DMS53 (cell line): Measurements from ENCODE around the gene ARPC3.
"Not testable (repeated sequence)": the region's sequence is repeated elsewhere in the genome, so short reads cannot be mapped to it uniquely, and the experiment has no call there.

Source experiments
- DNase-seq: peaks from one replicate; lab custom pipeline; 2025; lab: John Stamatoyannopoulos, UW

Gene ARPC3

DNA sequence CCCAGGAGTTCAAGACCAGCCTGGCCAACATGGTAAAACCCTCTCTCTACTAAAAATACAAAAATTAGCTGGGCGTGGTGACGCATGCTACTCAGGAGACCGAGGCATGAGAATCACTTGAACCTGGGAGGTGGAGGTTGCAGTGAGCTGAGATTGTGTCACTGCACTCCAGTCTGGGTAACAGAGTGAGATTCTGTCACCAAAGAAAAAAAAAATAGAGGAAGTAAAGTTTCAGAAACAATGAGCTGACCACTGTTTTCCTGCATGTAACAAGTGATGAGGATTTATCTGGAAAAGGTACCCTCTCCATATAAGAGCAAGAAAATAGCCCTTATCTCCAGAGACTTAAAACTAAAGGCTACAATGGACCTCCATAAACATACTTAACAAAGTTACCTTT is 33.0 kb downstream of the ARPC3 start:
- peak; percentile 11 for DNase-seq

DNA sequence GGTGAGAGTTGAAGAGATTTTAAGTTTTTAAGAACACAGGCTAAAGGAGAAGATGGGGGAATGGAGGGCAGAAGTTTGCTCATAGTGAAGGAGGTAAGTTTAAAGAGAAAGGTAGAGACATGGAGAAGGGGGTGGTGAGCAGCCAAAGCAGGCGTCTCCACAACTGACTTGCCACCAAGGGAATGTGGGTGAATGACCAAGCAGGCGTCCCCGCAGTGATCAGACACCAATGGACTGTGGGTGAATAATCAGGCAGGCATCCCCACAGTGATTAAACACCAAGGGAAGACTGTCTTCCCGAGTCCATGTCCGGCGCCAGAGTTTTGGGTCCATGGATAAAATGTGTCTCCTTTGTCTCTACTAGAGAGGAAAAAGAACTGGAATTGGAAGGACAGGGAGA is 40.1 kb downstream of the ARPC3 start:
- not testable (repeated sequence) for DNase-seq

DNA sequence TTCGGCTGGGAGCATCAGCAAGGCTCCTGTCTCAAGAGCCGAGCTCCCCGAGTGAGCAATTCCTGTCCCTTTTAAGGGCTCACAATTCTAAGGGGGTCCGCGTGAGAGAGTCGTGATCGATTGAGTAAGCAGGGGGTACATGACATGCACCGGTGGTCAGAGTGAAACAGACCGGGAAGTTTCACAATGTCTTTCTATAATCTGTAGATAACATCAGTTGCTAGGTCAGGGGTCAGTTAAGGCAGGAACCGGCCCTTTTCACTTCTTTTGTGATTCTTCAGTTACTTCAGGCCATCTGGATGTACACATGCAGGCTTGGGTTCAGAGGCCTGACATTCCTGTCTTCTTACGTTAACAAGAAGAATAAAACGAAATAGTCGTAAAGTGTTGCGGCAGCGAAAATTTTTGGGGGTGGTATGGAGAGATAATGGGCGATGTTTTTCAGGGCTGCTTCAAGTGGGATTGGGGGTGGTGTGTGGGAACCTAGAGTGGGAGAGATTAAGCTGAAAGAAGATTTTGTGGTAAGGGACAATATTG is 44.9 kb downstream of the ARPC3 start:
- not testable (repeated sequence) for DNase-seq

DNA sequence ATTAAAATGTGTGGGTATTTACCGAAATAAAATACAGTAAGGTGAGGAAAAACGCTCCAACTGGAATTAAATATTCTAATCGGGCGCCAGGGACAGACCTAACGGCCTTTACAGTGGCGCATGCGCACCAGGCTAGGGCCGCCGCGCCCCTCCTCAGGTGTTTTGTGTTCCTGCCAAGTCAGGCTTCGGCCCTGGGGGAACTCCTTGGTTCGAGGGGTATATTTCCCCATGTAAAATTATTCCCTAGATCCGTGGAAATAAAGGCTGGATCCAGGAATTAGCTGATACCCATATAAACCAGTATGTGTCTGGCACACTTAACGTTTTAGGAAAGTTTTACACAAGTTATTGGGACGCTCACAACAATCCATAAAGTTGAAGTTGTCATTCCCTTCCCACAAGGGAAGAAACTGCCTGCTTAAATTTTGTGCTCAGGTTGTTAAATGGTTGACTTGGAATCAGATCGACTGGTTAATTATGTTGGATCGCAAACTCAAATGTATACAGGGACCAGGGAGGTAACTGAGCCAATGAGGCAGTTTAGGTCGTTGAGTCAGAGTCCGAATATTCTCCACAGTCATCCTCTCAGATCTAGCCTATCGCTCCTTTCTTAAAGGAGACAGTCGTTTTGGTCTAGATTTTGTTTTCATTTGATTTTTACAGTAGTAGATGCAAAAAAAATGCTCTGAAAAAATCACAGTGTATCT is 46.0 kb downstream of the ARPC3 start:
- DNase-seq = peak; percentile 94

DNA sequence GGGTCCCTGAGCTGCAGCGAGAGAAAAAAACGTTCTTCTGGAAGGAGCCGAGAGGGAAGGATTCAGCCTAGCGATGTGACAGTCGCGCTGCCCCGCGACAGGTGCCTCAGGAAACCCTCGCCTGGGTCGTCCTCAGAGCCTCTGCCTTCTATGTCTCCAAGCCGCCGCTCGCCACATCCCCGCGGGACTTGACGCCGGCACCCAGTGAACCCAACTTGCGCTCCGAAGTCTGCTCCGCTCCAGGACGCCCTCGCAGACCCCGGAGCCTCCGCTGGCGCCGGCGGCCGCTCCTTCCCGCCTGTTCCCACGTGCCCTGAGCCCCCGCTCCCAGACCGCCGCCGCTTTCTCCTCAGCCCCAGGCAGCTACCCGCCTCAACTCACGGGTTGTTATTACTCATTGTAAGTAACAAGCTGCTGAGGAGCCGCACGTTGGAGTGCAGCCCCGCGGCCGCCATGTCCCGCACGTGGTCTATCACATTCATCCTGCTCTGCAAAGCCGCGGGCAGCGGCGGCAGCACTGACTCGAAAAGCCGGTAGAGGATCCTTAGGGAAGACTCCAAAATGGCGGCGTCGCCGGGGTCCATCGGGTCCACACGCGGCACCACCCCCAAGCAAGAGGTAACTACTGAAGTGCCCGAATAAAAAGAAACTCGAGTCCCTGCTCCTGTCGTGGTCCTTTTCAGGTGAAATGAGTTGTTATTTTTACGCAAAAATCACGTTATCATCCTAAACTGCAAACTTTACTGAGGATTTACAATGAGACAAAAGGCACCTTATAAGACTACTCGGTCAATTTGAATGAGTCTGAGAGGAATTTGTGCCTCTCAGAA is 46.8 kb downstream of the ARPC3 start, which contains the start of gene ANAPC7:
Gene ANAPC7 (minus strand): TSS at position 563 of the 830 bp plus-strand sequence. CDS start 81 bp downstream, at position 482.
- DNase-seq = peak; percentile 99
